Activated naive CD4-positive, alpha-beta T cell treated with anti-CD3 and anti-CD28 coated beads, Interleukin-2, amount 50 U/mL, for 16 hours (primary cell): ENCODE measurements around the gene LRRC4.

Experiments used
- DNase-seq: peaks from one replicate; pipeline ENCODE4 v3.0.0-alpha.2; 2020

Gene LRRC4

GRCh38 chr7:128030654-128031611, at the start of gene LRRC4:
TSS of gene LRRC4 (minus strand) at chr7:128031437. CDS start at chr7:128030640, 797 bp downstream.
- peak; percentile 16 for DNase-seq

- no peak for DNase-seq
These were observed 48.9 kb upstream of the LRRC4 start for GRCh38 chr7:128080169-128080568.

- no peak for DNase-seq
These were observed 47.1 kb upstream of the LRRC4 start for GRCh38 chr7:128078309-128078708.

- DNase-seq, result no peak
These were observed 45.6 kb upstream of the LRRC4 start for GRCh38 chr7:128076796-128077271.

GRCh38 chr7:128076196-128076795, 45.1 kb upstream of the LRRC4 start:
- DNase-seq, result no peak

- no peak for DNase-seq
These were observed 44.2 kb upstream of the LRRC4 start for GRCh38 chr7:128075242-128076095.

GRCh38 chr7:128074736-128075135, 43.5 kb upstream of the LRRC4 start:
- no peak for DNase-seq

GRCh38 chr7:128074336-128074735, 43.1 kb upstream of the LRRC4 start:
- no peak for DNase-seq

- DNase-seq, result no peak
These were observed 42.6 kb upstream of the LRRC4 start for GRCh38 chr7:128073671-128074310.

- no peak for DNase-seq
These were observed 40.6 kb upstream of the LRRC4 start for GRCh38 chr7:128071801-128072200.

GRCh38 chr7:128071376-128071775, 40.1 kb upstream of the LRRC4 start:
- DNase-seq, result no peak

- no peak for DNase-seq
These were observed 38.4 kb upstream of the LRRC4 start for GRCh38 chr7:128069373-128070364.

- no peak for DNase-seq
These were observed 37.5 kb upstream of the LRRC4 start for GRCh38 chr7:128068785-128069184.

- no peak for DNase-seq
These were observed 36.7 kb upstream of the LRRC4 start for GRCh38 chr7:128067983-128068382.

- no peak for DNase-seq
These were observed 35.6 kb upstream of the LRRC4 start for GRCh38 chr7:128066858-128067257.

- DNase-seq, result no peak
These were observed 35.2 kb upstream of the LRRC4 start for GRCh38 chr7:128066395-128066794.

GRCh38 chr7:128065872-128066271, 34.6 kb upstream of the LRRC4 start:
- no peak for DNase-seq

GRCh38 chr7:128063088-128063487, 31.9 kb upstream of the LRRC4 start:
- DNase-seq, result no peak

GRCh38 chr7:128060018-128060417, 28.8 kb upstream of the LRRC4 start:
- no peak for DNase-seq

- DNase-seq, result no peak
These were observed 28.1 kb upstream of the LRRC4 start for GRCh38 chr7:128059143-128059988.
